ENCODE data around the gene MRPL55. TPM values are rescaled to one million over a fixed set of nuclear protein-coding genes. Genes with fewer than 3 reads are reported as not detected.
A peak's percentile ranks its signal among the peaks of the same experiment; 100 is the strongest.

MRPL55 gene
- total and polyA plus RNA-seq, 2 of the 13 experiments (the other 11 are each of a cell fraction or from before 2014, with no cell fraction given) = 58.6 to 92.9 TPM

DNA sequence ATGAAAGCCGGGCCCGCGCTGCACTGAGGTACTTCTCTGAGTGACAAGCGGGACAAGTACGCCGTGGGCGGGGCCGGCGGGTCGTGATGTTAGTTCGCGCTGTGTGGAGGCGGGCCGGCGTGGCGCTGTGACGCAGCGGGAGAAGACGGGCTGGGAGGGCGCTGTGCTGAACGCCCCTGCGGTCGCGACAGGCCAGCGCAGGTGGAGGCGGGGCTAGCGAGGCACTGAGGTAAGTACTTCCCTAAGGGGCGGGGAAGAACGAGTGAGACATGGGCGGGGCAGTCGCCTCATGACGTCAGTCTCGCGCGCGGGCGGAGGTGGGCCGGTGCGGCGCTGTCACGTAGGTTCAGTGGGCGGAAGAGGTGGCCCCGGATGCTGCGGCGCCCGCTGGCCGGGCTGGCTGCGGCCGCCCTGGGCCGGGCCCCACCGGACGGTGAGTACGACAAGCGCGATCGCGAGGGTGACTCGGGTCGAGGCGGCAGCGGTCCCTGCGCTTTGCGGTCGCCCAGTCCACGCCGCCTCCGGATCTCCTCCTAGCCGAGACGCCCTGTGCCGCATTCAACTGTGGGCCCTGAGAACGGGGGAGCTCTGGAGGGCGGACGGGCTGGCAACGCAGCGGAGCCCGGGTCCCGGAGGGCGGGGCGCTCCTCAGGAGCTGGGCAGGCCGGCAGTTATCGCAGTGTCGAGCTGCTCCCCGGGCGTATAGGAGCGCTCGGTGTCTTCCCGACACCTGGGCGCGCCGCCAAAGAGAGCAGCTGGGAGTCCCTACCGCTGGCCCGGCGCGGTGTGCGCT, 31.0 kb upstream of the MRPL55 start, which contains the start of gene GUK1 (continued):
- TF ChIP-seq, protein P1, sequence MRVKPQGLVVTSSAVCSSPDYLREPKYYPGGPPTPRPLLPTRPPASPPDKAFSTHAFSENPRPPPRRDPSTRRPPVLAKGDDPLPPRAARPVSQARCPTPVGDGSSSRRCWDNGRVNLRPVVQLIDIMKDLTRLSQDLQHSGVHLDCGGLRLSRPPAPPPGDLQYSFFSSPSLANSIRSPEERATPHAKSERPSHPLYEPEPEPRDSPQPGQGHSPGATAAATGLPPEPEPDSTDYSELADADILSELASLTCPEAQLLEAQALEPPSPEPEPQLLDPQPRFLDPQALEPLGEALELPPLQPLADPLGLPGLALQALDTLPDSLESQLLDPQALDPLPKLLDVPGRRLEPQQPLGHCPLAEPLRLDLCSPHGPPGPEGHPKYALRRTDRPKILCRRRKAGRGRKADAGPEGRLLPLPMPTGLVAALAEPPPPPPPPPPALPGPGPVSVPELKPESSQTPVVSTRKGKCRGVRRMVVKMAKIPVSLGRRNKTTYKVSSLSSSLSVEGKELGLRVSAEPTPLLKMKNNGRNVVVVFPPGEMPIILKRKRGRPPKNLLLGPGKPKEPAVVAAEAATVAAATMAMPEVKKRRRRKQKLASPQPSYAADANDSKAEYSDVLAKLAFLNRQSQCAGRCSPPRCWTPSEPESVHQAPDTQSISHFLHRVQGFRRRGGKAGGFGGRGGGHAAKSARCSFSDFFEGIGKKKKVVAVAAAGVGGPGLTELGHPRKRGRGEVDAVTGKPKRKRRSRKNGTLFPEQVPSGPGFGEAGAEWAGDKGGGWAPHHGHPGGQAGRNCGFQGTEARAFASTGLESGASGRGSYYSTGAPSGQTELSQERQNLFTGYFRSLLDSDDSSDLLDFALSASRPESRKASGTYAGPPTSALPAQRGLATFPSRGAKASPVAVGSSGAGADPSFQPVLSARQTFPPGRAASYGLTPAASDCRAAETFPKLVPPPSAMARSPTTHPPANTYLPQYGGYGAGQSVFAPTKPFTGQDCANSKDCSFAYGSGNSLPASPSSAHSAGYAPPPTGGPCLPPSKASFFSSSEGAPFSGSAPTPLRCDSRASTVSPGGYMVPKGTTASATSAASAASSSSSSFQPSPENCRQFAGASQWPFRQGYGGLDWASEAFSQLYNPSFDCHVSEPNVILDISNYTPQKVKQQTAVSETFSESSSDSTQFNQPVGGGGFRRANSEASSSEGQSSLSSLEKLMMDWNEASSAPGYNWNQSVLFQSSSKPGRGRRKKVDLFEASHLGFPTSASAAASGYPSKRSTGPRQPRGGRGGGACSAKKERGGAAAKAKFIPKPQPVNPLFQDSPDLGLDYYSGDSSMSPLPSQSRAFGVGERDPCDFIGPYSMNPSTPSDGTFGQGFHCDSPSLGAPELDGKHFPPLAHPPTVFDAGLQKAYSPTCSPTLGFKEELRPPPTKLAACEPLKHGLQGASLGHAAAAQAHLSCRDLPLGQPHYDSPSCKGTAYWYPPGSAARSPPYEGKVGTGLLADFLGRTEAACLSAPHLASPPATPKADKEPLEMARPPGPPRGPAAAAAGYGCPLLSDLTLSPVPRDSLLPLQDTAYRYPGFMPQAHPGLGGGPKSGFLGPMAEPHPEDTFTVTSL (CRISPR knock-in tag; IDR thresholded peaks at IDR 0.05; ENCODE audit: borderline replicate concordance) = no peak
- TF ChIP-seq MAFK (conservative IDR thresholded peaks at IDR 0.05 in 1 of 2, IDR thresholded peaks at IDR 0.05 in 1 of 2; ENCODE audit: low read length in 2 of 2) = no peak
- TF ChIP-seq HMGA1 (CRISPR knock-in tag; conservative IDR thresholded peaks at IDR 0.05) = no peak
- TF ChIP-seq ZNF274 (CRISPR knock-in tag; IDR thresholded peaks at IDR 0.05) = no peak; the same call in 1 of the 2 replicates
- TF ChIP-seq, protein P2, sequence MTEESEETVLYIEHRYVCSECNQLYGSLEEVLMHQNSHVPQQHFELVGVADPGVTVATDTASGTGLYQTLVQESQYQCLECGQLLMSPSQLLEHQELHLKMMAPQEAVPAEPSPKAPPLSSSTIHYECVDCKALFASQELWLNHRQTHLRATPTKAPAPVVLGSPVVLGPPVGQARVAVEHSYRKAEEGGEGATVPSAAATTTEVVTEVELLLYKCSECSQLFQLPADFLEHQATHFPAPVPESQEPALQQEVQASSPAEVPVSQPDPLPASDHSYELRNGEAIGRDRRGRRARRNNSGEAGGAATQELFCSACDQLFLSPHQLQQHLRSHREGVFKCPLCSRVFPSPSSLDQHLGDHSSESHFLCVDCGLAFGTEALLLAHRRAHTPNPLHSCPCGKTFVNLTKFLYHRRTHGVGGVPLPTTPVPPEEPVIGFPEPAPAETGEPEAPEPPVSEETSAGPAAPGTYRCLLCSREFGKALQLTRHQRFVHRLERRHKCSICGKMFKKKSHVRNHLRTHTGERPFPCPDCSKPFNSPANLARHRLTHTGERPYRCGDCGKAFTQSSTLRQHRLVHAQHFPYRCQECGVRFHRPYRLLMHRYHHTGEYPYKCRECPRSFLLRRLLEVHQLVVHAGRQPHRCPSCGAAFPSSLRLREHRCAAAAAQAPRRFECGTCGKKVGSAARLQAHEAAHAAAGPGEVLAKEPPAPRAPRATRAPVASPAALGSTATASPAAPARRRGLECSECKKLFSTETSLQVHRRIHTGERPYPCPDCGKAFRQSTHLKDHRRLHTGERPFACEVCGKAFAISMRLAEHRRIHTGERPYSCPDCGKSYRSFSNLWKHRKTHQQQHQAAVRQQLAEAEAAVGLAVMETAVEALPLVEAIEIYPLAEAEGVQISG (CRISPR knock-in tag; IDR thresholded peaks at IDR 0.05) = peak; percentile 91
- no peak for TF ChIP-seq MYNN (CRISPR knock-in tag; IDR thresholded peaks at IDR 0.05; ENCODE audit: low read depth)
- peak; percentile 91 for TF ChIP-seq KAT8 (CRISPR knock-in tag; IDR thresholded peaks at IDR 0.05)
- TF ChIP-seq KDM3A (CRISPR knock-in tag; IDR thresholded peaks at IDR 0.05; ENCODE audit: low read depth) = peak; percentile 91
- 0 out of 2 replicates have a peak, but pooled peaks have one; percentile 27 for TF ChIP-seq ARNT2 (CRISPR knock-in tag; IDR thresholded peaks at IDR 0.05; ENCODE audit: low read depth)
- TF ChIP-seq ZNF121 (CRISPR knock-in tag; IDR thresholded peaks at IDR 0.05) = 0 out of 2 replicates have a peak, but pooled peaks have one; percentile 19
- no peak for TF ChIP-seq NONO (IDR thresholded peaks at IDR 0.05)
- peak; percentile 53; the same call in 1 of the 2 replicates for TF ChIP-seq NONO (CRISPR knock-in tag; conservative IDR thresholded peaks at IDR 0.05)
- TF ChIP-seq, protein P3, sequence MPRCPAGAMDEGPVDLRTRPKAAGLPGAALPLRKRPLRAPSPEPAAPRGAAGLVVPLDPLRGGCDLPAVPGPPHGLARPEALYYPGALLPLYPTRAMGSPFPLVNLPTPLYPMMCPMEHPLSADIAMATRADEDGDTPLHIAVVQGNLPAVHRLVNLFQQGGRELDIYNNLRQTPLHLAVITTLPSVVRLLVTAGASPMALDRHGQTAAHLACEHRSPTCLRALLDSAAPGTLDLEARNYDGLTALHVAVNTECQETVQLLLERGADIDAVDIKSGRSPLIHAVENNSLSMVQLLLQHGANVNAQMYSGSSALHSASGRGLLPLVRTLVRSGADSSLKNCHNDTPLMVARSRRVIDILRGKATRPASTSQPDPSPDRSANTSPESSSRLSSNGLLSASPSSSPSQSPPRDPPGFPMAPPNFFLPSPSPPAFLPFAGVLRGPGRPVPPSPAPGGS (CRISPR knock-in tag; IDR thresholded peaks at IDR 0.05) = peak; percentile 19; the same call in 1 of the 2 replicates
- no peak for TF ChIP-seq ZNF33B (CRISPR knock-in tag; IDR thresholded peaks at IDR 0.05)
- no peak for TF ChIP-seq JUNB (CRISPR knock-in tag; IDR thresholded peaks at IDR 0.05; ENCODE audit: borderline replicate concordance)
- TF ChIP-seq, protein P4, sequence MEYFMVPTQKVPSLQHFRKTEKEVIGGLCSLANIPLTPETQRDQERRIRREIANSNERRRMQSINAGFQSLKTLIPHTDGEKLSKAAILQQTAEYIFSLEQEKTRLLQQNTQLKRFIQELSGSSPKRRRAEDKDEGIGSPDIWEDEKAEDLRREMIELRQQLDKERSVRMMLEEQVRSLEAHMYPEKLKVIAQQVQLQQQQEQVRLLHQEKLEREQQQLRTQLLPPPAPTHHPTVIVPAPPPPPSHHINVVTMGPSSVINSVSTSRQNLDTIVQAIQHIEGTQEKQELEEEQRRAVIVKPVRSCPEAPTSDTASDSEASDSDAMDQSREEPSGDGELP (IDR thresholded peaks at IDR 0.05; ENCODE audit: borderline replicate concordance, low read depth) = 0 out of 2 replicates have a peak, but pooled peaks have one; percentile 62
- TF ChIP-seq SAP130 (CRISPR knock-in tag; IDR thresholded peaks at IDR 0.05; ENCODE audit: low read depth) = peak; percentile 93
- TF ChIP-seq, protein P5, sequence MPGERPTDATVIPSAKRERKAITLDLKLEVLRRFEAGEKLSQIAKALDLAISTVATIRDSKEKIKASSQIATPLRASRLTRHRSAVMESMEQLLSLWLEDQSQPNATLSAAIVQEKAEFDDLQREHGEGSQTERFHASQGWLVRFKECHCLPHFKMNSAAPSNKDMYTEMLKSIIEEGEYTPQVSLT (CRISPR knock-in tag; IDR thresholded peaks at IDR 0.05; ENCODE audit: borderline replicate concordance, low read depth) = no peak; the same call in 1 of the 2 replicates

All from HepG2 (cell line).